Measurements from ENCODE around the gene ZNF724.

DNA sequence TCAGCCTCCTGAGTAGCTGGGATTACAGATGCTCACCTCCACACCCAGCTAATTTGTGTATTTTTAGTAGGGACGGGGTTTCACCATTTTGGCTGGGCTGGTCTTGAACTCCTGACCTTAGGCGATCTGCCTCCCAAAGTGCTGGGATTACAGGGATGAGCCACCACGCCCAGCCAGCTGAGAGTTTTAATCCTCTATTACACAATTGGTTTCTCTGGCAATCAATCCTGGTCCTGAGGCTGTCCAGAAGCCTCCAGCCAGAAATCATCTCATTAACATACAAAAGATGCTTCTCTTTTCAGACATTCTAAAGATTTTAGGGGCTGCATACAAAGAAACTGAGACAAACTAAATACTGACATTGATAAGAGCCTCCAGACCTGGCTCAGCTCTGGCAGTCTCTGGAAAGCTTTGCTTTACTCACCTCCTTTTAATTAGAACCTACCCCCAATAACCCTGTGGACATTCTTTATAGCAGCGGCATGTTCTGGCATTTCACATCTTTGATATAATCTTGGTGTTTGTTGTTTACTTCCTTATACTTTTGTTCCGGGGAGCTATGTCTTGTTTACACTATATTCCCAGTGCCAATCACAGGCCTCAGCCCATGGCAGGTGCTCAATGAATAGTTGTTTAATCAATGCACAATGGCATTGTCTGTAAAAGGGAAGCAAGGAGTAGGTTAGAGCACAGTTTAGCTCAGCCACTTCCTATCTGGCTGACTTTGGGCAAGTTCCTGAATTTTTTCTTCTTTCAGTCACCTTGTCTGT, 4.1 kb upstream of the ZNF724 start:
- TF ChIP-seq, protein P1, sequence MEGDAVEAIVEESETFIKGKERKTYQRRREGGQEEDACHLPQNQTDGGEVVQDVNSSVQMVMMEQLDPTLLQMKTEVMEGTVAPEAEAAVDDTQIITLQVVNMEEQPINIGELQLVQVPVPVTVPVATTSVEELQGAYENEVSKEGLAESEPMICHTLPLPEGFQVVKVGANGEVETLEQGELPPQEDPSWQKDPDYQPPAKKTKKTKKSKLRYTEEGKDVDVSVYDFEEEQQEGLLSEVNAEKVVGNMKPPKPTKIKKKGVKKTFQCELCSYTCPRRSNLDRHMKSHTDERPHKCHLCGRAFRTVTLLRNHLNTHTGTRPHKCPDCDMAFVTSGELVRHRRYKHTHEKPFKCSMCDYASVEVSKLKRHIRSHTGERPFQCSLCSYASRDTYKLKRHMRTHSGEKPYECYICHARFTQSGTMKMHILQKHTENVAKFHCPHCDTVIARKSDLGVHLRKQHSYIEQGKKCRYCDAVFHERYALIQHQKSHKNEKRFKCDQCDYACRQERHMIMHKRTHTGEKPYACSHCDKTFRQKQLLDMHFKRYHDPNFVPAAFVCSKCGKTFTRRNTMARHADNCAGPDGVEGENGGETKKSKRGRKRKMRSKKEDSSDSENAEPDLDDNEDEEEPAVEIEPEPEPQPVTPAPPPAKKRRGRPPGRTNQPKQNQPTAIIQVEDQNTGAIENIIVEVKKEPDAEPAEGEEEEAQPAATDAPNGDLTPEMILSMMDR (IDR thresholded peaks at IDR 0.05; ENCODE audit: insufficient read depth, low read length), result no peak
- TF ChIP-seq POLR2AphosphoS5 (IDR thresholded peaks at IDR 0.05; ENCODE audit: low read depth) (no peak), SPI1 (IDR thresholded peaks at IDR 0.05; ENCODE audit: borderline replicate concordance, low read depth) (peak; percentile 51; the same call in 1 of the 2 replicates), GABPA (IDR thresholded peaks at IDR 0.05; ENCODE audit: low read depth) (no peak)
- TF ChIP-seq, protein P2, sequence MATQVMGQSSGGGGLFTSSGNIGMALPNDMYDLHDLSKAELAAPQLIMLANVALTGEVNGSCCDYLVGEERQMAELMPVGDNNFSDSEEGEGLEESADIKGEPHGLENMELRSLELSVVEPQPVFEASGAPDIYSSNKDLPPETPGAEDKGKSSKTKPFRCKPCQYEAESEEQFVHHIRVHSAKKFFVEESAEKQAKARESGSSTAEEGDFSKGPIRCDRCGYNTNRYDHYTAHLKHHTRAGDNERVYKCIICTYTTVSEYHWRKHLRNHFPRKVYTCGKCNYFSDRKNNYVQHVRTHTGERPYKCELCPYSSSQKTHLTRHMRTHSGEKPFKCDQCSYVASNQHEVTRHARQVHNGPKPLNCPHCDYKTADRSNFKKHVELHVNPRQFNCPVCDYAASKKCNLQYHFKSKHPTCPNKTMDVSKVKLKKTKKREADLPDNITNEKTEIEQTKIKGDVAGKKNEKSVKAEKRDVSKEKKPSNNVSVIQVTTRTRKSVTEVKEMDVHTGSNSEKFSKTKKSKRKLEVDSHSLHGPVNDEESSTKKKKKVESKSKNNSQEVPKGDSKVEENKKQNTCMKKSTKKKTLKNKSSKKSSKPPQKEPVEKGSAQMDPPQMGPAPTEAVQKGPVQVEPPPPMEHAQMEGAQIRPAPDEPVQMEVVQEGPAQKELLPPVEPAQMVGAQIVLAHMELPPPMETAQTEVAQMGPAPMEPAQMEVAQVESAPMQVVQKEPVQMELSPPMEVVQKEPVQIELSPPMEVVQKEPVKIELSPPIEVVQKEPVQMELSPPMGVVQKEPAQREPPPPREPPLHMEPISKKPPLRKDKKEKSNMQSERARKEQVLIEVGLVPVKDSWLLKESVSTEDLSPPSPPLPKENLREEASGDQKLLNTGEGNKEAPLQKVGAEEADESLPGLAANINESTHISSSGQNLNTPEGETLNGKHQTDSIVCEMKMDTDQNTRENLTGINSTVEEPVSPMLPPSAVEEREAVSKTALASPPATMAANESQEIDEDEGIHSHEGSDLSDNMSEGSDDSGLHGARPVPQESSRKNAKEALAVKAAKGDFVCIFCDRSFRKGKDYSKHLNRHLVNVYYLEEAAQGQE (IDR thresholded peaks at IDR 0.05; ENCODE audit: insufficient replicate concordance, low read depth), result no peak
